HG03280 (cell line): ENCODE data around the gene ERF.
A peak's percentile ranks its signal among the peaks of the same experiment; 100 is the strongest.

Source experiments
- ATAC-seq: cut with Tn5 transposase; IDR thresholded peaks from one replicate; pipeline ENCODE4 v1.9.1; 2021; ENCODE audit warnings: mild to moderate bottlenecking, moderate library complexity; ENCODE audit not compliant: unreplicated experiment

ERF gene

DNA sequence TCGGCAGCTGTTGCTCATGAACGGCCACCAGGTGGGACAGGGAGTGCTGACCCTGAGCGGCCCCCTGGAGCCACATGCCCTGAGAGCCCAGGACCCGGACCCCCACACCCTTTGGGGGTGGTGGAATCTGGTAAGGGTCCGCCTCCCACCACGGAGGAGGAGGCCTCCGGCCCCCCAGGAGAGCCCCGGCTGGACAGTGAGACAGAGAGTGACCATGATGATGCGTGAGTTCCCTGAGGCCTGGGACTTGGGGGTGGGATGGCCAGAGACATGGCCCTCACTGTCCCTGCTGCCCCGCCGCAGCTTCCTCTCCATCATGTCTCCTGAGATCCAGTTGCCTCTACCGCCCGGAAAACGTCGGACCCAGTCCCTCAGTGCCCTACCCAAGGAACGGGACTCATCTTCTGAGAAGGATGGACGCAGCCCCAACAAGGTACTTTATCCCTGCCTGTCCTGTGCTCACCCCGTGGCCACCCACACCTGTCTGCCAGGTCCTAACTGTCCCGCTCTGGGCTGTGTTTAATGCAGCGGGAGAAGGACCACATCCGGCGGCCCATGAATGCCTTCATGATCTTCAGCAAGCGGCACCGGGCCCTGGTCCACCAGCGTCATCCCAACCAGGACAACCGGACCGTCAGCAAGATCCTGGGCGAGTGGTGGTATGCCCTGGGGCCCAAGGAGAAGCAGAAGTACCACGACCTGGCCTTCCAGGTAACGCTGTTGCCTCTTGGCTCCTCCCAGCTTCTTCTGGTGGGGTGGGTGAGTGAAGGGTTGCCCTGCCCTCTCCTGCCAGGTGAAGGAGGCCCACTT lies 32.3 kb upstream of the ERF start:
- no peak for ATAC-seq

DNA sequence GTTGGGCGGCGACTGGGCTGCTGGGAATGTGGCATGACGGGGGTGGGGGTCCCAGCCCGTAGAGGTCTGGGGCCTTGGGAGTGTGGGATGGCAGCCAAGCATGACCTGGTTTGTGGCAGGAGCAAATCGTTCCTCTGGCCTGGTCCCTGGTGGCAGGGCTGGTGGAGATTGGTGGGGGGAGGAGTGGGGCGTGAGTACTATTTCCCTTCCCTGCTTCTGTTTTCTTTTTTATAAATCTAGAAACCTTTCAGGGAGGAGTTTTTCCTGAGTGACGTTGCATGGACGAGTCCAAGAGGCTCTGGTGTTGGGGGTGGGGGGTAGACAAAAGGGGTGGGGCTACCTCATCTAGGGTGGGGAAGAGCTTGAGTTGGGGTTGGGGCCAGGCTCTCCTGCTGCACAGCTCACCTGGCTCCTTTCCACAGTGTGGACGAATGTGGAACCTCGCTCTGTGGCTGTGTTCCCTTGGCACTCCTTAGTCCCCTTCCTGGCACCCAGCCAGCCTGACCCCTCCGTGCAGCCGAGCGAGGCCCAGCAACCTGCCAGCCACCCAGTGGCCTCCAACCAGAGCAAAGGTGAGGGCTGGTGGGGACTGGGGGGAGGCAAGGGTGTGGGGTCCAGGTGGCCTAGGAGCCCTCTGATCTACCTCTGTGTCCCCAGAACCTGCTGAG lies 31.6 kb upstream of the ERF start:
- ATAC-seq = no peak

DNA sequence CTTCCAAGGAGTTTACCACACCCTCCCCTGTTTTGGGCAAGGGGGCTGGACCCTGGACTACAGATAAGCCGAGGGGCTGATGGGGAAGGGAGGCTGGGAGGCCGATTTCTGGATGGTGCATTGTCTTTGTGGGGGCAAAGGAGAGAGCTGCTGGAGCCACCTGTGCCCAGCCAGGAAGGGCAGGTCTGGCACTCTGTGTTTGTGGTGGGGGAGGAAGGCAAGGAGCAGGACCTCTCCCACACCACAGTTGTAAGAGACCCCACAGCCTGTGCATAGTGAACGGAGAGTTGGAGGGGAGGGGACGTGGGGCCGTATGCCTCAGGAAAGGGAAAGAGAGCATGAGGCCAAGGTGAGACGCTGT lies 31.0 kb upstream of the ERF start:
- ATAC-seq = no peak

DNA sequence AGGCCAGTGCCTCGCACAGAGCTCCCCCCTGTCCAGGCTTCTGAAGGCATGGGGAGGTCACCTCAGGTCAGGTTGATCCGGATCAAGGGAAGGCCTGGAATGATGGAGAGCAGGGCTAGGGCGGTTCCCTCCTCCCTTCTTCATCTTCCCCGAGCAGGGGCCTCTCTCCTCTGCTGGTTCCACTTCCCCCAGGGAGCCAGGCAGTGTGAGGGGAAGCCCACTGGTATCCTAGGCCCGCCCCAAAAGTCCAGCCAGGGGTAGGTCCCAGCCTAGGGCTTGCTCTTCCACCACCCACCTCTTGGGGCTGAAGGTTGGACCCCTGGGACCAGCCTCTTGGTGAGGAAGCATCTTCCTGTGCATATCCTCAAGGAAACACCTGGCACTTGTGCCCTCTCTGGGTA lies 30.6 kb upstream of the ERF start:
- no peak for ATAC-seq

- no peak for ATAC-seq
These were observed 29.8 kb upstream of the ERF start for GRCh38 chr19:42284591-42285341.

- ATAC-seq = peak; percentile 37
These were observed 29.2 kb upstream of the ERF start for GRCh38 chr19:42284066-42284501.

GRCh38 chr19:42283188-42284065 lies 28.5 kb upstream of the ERF start:
- ATAC-seq = peak; percentile 61

- no peak for ATAC-seq
These were observed 27.9 kb upstream of the ERF start for GRCh38 chr19:42282819-42283187.

DNA sequence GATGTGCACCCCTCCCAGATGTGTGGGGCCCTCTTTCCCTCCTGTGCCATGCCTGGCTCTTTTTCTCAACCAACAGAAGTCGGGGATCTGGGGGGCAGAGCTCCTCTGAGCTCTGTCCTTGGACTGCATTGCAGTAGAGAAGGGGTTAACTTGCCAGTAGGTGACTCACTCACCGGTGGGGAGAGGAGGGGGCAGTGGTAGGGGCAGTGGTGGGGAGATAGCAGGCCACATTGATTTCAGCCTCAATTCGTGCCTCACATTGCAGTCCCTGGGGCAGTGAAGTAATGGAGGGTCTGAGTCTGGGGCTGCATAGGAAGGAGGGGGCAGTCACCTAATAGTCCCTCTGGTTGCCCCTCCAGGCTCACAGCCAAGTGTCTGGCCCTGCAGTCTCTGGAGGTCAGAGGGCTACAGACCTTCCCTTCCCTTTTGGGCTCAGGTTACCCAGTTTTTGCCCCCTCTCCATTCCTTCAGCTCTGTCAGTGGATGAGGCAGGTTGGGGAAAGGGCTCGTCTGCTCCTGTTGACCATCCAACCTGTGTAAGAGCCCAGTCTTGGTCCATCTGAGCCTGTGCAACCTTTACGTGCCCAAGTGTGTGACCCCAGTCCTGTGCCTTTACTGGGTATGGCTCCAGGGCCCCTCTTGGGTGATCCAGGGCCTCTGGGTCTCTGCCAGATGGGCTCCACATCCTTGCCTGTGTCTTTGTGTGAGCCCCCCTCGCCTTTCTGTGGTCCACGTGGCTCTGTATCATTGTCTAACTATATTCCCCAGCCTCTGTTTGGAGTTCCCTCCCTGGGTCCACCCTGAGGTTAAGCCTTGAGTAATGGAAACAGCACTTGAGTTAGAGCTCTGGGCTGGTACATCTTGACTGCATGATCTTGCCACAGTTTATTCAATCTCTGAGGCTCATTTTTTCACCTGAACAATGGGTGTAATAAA lies 27.2 kb upstream of the ERF start:
- ATAC-seq = no peak

- no peak for ATAC-seq
These were observed 26.4 kb upstream of the ERF start for GRCh38 chr19:42281146-42281826.

- ATAC-seq = no peak
These were observed 25.9 kb upstream of the ERF start for GRCh38 chr19:42280815-42281145.

GRCh38 chr19:42279902-42280814 lies 25.2 kb upstream of the ERF start:
- ATAC-seq = peak; percentile 29

DNA sequence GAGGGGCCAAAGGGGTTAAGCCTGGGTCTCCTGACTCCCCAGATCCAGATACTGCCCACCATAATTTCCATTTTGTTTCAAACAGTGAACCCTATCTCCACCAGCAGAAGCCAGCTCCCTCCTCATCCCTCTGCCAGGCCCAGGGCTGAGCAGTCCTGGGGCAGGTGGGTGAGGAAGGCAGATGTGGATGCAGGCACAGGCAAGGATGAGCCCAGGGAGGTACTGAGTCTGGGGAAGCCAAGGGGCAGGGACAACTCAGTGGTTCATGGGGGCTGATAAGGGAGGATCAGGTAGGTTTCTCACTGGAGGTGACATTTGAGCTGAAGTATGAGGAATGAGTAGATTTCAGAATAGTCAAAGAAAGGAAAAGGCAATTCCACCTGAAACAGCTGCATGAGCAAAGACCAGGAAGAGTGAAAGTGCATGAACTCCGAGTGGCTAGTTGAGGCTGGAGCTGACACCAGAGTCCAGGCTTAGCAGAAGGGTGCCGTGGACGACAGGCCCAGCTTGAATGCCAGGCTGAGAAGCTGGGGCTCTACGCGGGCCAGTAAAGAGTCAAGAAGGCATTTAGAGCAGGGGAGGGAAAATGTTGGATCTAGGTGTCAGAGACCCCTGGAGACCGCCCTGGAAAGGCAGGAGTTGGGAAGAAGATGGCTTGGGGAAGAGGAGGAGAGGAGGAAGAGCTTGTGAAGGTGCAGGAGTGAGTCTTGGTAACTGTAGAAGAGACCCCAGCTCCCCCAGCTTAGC lies 24.4 kb upstream of the ERF start:
- ATAC-seq = no peak

DNA sequence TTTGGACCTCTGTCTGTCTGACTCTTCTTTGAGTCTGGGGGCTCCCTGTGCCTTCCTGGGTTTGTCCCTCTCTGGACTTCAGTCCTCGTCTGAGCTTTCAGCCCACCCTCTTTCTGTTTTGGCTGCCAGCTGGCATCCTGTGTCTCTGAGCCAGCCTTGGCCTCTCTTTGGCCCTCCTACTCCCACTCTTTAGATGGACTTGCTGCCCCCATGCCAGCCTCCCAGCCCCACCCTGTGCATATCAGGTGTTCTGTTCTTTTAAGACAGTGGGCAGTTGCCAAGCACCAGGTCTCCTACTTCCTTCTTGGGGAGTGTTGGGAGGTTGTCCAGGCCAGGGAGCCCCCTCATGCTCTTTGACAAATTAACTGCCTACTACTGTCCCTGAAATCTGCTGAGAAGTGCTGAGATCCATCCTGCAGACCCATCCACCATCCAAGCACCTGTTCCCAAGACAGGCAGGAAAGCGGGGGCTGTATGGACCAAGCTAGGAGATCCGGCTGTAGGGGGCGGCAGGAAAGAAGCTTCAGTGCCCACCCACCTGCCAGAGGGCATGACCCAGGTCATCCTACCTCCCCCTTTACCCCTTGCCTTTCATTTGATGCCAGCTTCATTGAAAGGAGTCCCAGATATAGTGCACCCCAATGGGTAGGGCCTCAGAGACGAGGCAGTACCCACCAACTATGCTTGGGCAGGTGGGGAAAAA lies 23.7 kb upstream of the ERF start:
- no peak for ATAC-seq

GRCh38 chr19:42277821-42278451 lies 23.0 kb upstream of the ERF start:
- ATAC-seq = no peak

DNA sequence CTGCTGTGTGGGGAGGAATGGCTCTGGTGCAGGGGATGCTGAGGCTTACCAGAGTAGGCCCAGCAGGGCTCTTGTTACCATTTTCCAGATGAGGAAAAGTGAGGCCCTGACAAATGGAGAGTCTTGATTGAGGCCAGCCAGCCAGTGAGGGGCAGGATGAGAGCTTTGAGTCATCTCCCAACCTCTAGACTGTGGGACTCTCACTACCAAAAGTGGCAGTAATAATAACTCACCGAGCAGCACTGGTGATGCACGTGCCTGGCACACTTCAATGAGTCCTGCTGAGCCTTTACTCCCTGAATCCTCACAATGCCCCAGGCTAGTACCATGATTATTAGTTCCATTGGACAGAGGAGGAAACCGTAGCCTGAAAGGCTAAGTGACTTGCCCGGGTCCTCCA lies 21.9 kb upstream of the ERF start:
- no peak for ATAC-seq

DNA sequence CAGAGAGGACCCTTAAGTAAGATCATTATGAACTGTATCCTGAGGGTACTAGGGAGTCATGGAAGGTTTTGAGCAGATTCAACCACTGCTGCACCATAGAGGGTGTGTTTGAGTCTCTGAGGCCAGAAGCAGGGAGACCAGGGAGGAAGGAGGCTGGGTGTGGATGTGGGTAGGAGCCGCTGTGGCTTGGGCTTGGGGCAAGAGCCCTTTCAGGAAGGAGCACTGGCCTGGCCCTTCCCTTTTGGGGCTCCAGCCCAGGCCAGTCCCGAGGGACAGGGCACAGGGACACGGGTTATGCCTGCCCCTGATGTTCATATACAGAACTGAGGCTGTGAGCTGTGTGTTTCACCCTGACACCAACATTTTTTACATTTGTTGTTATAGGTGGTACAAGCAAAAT lies 21.4 kb upstream of the ERF start:
- no peak for ATAC-seq
